Lower lobe of right lung (tissue), 2 donors: Measurements from ENCODE around the gene HDAC4. TPM values are rescaled to one million over a fixed set of nuclear protein-coding genes. Genes with fewer than 3 reads are reported as not detected.
A peak's percentile ranks its signal among the peaks of the same experiment; 100 is the strongest.

Experiments
- ATAC-seq, 2 donors: fragments of 200-7000 bp; cut with Tn5 transposase; one replicate each; pipeline ENCODE4 v1.9.1; 2020 to 2022; ENCODE audit warnings: mild to moderate bottlenecking in 2 of 2, moderate library complexity in 2 of 2
- DNase-seq: peaks from one replicate; pipeline ENCODE4 v3.0.0-alpha.2; 2020
- H3K27ac ChIP-seq: fragments of 200-600 bp; one replicate; pipeline ENCODE4 v1.8.0; 2022
- H3K27me3 ChIP-seq: fragments of 200-600 bp; one replicate; pipeline ENCODE4 v1.8.0; 2022; ENCODE audit warnings: low read depth
- H3K36me3 ChIP-seq: fragments of 200-600 bp; one replicate; pipeline ENCODE4 v1.8.0; 2022; ENCODE audit warnings: mild to moderate bottlenecking
- H3K4me1 ChIP-seq: fragments of 200-600 bp; one replicate; pipeline ENCODE4 v1.8.0; 2022
- H3K4me3 ChIP-seq: fragments of 200-600 bp; one replicate; pipeline ENCODE4 v1.8.0; 2022; ENCODE audit warnings: mild to moderate bottlenecking
- H3K9me3 ChIP-seq: fragments of 200-600 bp; one replicate; pipeline ENCODE4 v1.8.0; 2022
- intact Hi-C: fragments of 100-400 bp; cut with DNase I; formaldehyde crosslinking; loops from one replicate; pipeline ENCODE4 v1.11.0; 2022
- total RNA-seq: library from RNA; stranded (reverse); fragmentation: NEBNext Ultra II Directional; extraction: Animal tissue kit (Norgen Biotek cat#: 25700); gene quantifications from one replicate; pipeline ENCODE4 v1.2.1, GENCODE V29; 2021
- TF ChIP-seq, protein P1 (sequence below): fragments of 200-600 bp; IDR thresholded peaks from one replicate; pipeline ENCODE4 v1.8.0; 2022; ENCODE audit warnings: antibody characterized with exemption, mild to moderate bottlenecking
- donor health status: DM: no; HTN: yes; CAD: no; lungs with severe emphysema.

Gene HDAC4
- total RNA-seq, 1 donor from 2014 or later, result 44.9 TPM

GRCh38 chr2:239122421-239123110, 278.3 kb downstream of the HDAC4 start:
- no peak for DNase-seq
- intact Hi-C loops, result no loop called here
- TF ChIP-seq, protein P1, sequence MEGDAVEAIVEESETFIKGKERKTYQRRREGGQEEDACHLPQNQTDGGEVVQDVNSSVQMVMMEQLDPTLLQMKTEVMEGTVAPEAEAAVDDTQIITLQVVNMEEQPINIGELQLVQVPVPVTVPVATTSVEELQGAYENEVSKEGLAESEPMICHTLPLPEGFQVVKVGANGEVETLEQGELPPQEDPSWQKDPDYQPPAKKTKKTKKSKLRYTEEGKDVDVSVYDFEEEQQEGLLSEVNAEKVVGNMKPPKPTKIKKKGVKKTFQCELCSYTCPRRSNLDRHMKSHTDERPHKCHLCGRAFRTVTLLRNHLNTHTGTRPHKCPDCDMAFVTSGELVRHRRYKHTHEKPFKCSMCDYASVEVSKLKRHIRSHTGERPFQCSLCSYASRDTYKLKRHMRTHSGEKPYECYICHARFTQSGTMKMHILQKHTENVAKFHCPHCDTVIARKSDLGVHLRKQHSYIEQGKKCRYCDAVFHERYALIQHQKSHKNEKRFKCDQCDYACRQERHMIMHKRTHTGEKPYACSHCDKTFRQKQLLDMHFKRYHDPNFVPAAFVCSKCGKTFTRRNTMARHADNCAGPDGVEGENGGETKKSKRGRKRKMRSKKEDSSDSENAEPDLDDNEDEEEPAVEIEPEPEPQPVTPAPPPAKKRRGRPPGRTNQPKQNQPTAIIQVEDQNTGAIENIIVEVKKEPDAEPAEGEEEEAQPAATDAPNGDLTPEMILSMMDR, result no peak
- Histone ChIP-seq H3K36me3 (peaks cover 36% of the 10 kb centered on the region), H3K27ac (no peak overlapping the region), H3K4me1 (peaks cover 11% of the 10 kb centered on the region), H3K4me3 (no peak overlapping the region), H3K27me3 (no peaks in the 10 kb centered on the region), H3K9me3 (no peaks in the 10 kb centered on the region)
- ATAC-seq, result no peak

GRCh38 chr2:239121600-239122012, 279.2 kb downstream of the HDAC4 start:
- no peaks in the 10 kb centered on the region for H3K27me3 ChIP-seq
- no peaks in the 10 kb centered on the region for H3K9me3 ChIP-seq
- H3K4me3 ChIP-seq, result no peak overlapping the region
- H3K27ac ChIP-seq, result peak overlapping the region; percentile 68
- peaks cover 11% of the 10 kb centered on the region for H3K4me1 ChIP-seq
- TF ChIP-seq, protein P1, result no peak
- ATAC-seq (peak; percentile 26), DNase-seq (no peak)
- H3K36me3 ChIP-seq, result peaks cover 29% of the 10 kb centered on the region
- intact Hi-C loops, result no loop called here

- H3K36me3 ChIP-seq, result peaks cover 19% of the 10 kb centered on the region
- no peak for DNase-seq
- H3K4me1 ChIP-seq, result peaks cover 11% of the 10 kb centered on the region
- H3K9me3 ChIP-seq, result no peaks in the 10 kb centered on the region
- TF ChIP-seq, protein P1, result no peak
- no peaks in the 10 kb centered on the region for H3K27me3 ChIP-seq
- peak in 1 of 2 donors; percentile 4 for ATAC-seq
- H3K4me3 ChIP-seq, result no peak overlapping the region
- intact Hi-C loops, result no loop called here
- H3K27ac ChIP-seq, result peak overlapping the region; percentile 68
Measured at GRCh38 chr2:239120664-239121063, 280.2 kb downstream of the HDAC4 start.

- Histone ChIP-seq H3K27me3 (no peaks in the 10 kb centered on the region), H3K27ac (no peak overlapping the region), H3K9me3 (no peaks in the 10 kb centered on the region), H3K4me3 (no peak overlapping the region), H3K36me3 (peaks cover 15% of the 10 kb centered on the region), H3K4me1 (peaks cover 16% of the 10 kb centered on the region)
- ATAC-seq, result no peak
- TF ChIP-seq, protein P1, result no peak
- intact Hi-C loops, result no loop called here
- no peak for DNase-seq
Measured at GRCh38 chr2:239119346-239120126, 281.3 kb downstream of the HDAC4 start.

- peaks cover 7% of the 10 kb centered on the region for H3K36me3 ChIP-seq
- intact Hi-C loops, result no loop called here
- H3K9me3 ChIP-seq, result no peaks in the 10 kb centered on the region
- DNase-seq, result no peak
- no peaks in the 10 kb centered on the region for H3K27me3 ChIP-seq
- no peak overlapping the region for H3K27ac ChIP-seq
- TF ChIP-seq, protein P1, result no peak
- H3K4me1 ChIP-seq, result peaks cover 24% of the 10 kb centered on the region
- H3K4me3 ChIP-seq, result no peak overlapping the region
- ATAC-seq, result no peak
Measured at GRCh38 chr2:239118675-239119211, 282.1 kb downstream of the HDAC4 start.
